ENCODE data around the gene HIBADH.

GRCh38 chr7:27690649-27691048 is 28.0 kb upstream of the HIBADH start:
- no peak for TF ChIP-seq CTCF (IDR thresholded peaks at IDR 0.05 in 4 of 5, conservative IDR thresholded peaks at IDR 0.05 in 1 of 5)
- no peak for TF ChIP-seq POLR2A (IDR thresholded peaks at IDR 0.05)

All from gastrocnemius medialis (tissue), 4 donors.